ENCODE data around the gene JAK1. TPM values are rescaled to one million over a fixed set of nuclear protein-coding genes. Genes with fewer than 3 reads are reported as not detected.

The JAK1 gene
- total and polyA plus RNA-seq, 2 of the 8 experiments (the other 6 are each of a cell fraction or from before 2014, with no cell fraction given) = 7.8 to 24.5 TPM

GRCh38 chr1:64823691-64824476, 142.5 kb downstream of the JAK1 start (continued):
- TF ChIP-seq RNF2 (IDR thresholded peaks at IDR 0.05; ENCODE audit: borderline replicate concordance, low read depth, low read length, missing control alignments, poor library complexity, severe bottlenecking) (no peak), EP300 (IDR thresholded peaks at IDR 0.05; ENCODE audit: borderline replicate concordance in 1 of 2, low read depth in 2 of 2, low read length in 2 of 2) (no peak), ASH2L (IDR thresholded peaks at IDR 0.05; ENCODE audit: low read length) (no peak), TCF12 (IDR thresholded peaks at IDR 0.05; ENCODE audit: low read depth, low read length) (no peak)

Measured in H1 (cell line).